NCI-H2196 (cell line): ENCODE data around the gene TFF2.
A peak's percentile ranks its signal among the peaks of the same experiment; 100 is the strongest.

Source experiments
- DNase-seq: peaks from one replicate; lab custom pipeline; 2025; ENCODE audit not compliant: unreplicated experiment; lab: John Stamatoyannopoulos, UW

Gene TFF2

DNA sequence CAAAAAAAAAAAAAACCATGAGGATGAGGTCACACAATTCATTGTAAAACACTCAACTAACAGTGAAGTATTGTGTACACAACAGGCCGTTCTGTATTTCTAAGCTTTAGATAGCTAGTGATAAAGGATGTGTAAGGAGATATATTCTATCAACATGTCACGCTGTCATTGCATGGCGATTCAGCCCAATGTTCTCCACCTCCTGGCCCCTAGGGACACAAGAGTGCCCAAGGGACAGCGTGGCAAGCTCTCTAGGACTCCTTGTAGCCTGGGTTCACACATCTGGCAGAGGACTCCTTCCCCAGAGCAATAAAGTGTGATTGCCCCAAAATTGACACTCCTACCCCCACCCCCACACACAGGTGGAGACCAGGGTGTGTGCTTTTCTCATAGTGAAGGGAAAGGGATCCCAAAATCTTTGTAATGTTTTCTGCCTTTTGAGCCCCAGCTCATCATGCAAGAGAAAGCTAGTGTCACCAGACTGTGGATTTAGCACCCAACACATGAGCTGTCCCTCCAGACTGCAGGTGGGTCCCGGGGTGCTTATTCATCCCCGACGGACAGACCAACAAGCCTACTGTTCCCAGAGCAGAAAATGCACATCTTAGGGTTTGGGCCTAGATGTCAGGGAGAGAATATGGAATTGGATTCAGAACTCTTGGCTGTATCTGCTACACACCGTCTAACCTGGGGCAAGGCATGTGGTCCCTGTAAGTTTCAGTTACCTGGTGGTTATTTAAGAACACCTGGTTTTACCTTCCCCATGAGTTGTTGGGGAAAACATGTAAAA, 33.6 kb upstream of the TFF2 start:
- peak; percentile 34 for DNase-seq

GRCh38 chr21:42383331-42383730, 32.5 kb upstream of the TFF2 start:
- no peak for DNase-seq

DNA sequence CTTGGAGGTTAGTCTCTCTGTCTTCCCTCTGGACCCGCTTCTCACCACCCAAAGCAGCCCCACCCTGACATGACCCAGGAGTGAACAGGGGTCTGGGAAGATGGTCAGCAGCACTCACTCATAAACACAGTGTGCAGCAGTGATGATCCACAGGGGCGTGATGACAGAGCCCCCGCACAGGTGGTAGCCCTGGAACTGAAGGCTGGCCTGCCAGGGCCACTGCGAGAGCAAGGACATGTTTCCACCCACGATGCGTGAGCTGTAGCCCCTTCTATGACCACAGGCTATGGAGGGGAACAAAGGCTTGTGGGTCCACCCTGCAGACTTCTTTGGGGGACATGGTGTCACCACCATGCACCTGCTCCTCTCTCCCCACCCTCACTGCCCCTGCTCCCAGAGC, 32.1 kb upstream of the TFF2 start:
- DNase-seq, result no peak

DNA sequence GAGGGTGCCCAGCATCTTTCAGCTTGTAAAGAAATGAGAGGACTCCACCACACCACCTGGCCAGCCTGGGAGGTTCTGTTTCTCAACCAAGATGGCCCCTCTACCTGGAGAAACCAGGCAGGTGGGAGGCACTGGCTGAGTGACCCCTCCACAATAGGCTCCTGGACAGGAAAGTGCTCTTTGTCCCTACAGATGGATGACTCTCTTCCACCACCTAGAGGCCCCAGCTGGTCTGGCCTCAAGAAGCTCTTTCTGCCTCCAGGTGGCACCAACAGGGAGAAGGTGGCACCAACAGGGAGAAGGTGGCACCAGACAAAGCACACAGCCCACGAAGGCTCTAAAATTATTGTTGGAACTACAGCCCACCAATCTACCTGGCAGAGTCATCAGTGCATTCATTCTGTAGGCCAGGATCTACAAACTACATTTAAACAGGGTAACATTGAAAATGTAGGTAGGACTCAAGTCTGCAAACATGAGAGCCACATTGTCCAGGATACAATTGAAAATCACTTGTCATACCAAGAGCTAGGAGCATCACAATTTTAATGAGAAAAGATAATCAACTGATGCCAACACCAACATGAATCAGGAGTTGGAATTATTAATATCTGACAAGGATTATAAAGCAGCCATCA, 30.7 kb upstream of the TFF2 start:
- peak; percentile 64 for DNase-seq

DNA sequence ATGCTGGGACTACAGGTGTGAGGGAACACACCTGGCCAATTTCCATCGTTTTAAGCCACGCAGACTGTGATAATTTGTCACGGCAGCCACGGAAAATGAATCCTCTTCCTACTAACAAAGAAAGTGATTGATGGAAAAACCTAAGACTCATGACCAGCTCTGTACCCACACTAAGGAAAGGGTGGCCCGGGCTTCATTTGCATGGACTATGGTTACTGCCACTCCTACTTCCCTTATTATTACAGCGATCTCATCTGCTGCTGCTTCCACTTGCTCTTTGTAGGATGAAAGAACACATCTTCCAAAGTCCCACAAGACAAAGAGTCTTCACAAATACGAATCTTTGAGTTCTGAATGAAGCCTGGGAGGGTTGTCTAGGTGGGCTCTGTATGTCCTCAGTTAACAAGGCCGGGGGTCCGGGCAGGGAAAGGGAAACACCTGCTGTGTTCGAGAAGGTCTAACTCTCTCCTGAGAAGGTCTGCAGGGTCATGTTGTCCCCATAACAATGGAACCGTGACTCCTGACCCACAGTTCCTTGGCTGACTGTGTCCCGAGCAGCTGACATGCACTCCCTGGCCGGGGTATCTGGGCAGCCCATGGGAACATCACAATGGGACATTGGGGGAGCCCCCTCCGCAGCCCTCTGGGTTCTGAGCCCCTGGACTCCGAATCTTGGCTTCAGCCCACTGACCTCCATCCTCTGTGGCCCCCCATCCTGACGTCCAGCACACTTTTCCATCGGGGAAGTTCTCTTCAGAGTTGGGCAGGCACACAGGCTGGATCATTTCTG, 28.8 kb upstream of the TFF2 start:
- DNase-seq, result no peak

GRCh38 chr21:42378418-42378817, 27.6 kb upstream of the TFF2 start:
- DNase-seq, result no peak

DNA sequence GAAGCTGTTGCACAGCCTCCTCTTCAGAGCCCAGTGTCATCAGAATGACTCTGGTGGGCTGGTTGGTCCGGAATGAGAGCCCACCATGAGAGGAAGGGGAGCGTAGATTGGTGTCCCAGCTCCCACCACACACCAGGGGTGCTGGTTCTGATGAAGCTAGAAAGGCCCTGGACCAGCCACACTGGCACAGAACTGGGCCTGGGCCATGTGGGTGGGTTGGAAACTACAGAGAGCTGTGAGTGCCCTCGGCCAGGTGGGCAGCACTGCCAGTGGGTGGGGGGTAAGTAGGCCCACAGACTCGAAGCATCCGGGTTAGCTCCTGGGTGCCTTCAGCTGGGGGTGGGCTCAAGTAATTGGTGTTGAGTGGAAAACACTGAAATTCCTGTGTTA, 27.2 kb upstream of the TFF2 start:
- DNase-seq, result no peak

DNA sequence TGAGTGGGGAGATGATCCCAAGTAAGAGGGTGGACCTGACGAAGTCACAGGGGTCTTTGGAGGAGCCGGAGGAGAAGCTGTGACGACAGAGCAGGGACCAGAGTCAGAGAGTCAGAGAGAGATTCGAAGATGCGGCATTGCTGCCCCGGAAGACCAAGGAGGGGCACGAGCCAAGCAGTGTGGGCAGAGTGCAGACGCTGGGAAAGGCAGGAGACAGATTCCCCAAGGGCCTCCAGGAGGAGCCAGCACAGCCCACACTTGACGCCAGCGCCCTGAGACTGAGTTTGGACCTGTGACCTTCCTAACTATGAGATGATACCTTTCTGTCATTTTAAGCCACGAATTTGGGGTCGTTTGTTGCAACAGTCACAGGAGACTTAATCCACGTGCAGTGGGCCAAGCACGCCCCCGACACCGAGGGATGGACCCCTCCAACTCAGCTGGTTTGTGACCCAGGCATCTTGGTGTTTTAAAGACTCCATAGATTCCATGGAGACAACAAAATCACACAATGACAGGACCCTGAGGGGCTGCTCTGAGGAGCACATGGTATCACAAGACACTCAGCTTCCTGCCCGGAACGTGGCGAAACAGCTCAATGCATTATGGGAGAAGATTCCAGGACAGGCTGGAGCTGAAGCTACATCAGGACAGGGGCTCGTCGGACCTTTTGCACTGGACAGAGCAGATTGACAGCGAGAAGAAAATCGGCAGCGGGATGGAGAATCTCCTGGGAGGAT, 26.6 kb upstream of the TFF2 start:
- no peak for DNase-seq

DNA sequence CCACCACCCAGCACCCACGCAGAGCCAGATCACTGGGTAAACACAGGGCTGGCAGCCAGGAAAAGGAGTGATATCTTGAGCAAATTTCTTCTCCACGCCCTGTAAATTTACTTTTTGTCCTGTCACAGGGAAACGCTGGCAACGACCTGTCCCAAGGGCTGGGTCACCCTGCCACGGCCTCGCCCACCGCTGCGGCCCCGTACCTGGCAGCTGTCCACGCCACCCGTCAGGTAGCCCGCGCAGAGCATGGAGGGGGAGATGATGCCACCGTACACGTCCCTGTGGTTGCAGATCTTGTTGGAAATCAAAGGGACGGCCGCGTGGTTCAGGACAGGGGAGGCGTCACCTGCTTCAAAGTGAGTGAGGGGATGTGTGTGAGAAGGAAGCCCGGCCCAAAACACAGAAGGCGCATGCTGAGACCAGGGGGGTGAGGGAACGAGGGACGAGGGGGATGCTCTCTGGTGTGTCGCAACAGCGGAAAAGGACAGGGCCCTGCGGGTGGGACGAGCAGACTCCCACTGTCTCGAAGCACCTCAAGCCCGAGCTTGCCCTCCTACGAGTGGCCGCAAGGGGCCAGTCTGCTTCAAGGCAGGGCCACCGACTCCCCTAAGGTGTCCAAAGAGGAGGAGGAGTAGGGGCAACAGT, 25.7 kb upstream of the TFF2 start:
- DNase-seq, result no peak

DNA sequence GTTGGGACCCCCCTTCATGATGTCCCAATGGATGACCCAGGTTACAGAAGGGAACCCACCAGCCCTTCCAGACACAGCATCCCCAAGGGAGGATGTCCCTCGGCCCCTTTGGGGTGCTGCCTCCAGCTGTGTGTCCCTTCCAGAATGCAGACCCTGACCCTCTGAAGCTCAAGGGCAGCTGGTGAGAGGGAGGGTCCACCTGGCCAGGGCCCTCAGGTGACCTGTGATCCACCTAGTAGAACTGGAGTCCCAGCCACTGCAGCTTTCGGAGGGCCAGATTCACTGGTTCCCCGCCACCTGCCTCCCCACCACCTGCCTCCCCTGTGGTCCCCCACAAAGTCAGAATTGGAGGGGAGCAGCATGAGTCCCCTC, 25.2 kb upstream of the TFF2 start:
- no peak for DNase-seq

DNA sequence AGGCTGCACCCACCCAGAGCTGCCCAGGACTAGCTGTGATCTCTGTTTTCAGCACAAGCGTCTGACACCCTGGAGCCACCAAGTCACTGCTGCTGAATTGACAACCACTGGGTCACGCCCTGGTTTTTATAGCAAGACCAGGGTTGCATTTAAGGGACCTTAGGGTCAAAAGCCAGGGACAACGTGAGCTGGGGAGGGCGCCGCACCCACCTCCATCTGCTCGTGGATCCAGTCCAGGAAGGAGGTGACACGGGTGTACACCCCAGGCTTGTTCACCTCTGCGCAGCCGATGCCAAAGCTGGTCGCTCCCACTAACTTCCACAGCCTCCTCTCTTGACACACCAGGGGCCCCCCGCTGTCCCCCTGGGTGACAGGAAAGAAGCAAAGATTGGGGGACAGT, 24.7 kb upstream of the TFF2 start:
- DNase-seq, result no peak

- DNase-seq, result no peak
These were observed 24.2 kb upstream of the TFF2 start for GRCh38 chr21:42374864-42375499.

- no peak for DNase-seq
These were observed 23.7 kb upstream of the TFF2 start for GRCh38 chr21:42374457-42374856.

- DNase-seq, result no peak
These were observed 23.2 kb upstream of the TFF2 start for GRCh38 chr21:42373908-42374455.

- DNase-seq, result no peak
These were observed 22.6 kb upstream of the TFF2 start for GRCh38 chr21:42373196-42373907.

DNA sequence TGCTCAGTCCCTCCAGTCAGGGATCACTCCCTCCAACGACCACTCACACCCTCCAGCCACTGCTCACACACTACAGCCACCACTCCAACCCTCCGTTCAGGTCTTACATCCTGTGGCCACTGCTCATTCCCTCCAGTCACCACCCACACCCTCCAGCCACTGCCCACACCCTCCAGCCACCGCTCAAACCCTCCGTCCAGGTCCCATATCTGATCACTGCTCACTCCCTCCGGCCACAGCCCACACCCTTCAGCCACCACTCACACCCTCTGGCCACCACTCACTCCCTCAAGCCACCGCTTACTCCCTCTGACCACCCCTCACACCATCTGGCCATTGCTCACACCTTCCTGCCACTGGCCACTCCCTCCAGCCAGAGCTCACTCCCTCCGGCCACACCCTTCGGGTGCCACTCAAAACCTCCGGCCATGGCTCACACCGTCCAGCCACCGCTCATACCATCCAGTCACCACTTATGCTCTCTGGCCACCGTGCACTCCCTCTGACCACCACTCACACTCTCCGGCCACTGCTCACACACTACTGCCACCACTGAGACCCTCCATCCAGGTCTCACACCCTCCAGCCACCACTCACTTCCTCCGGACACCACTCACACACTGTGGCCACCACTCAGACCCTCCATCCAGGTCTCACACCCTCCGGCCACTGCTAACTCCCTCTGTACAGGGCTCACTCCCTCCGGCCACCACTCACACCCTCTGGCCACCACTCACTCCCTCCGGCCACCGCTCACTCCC, 20.3 kb upstream of the TFF2 start:
- no peak for DNase-seq

GRCh38 chr21:42369821-42370220, 19.0 kb upstream of the TFF2 start:
- no peak for DNase-seq

GRCh38 chr21:42367367-42368165, 16.8 kb upstream of the TFF2 start:
- no peak for DNase-seq
